OCI-LY3 (cell line): ENCODE measurements around the gene CIAO1.

Experiments used
- CTCF ChIP-seq: fragments of 200-600, 300-600 bp; sonication (generic); IDR thresholded peaks from 2 replicates; pipeline ENCODE4 v1.5.1; 2014; ENCODE audit warnings: antibody characterized with exemption, low read length, low read depth
- EZH2phosphoT487 ChIP-seq: fragments of 200-600 bp; shearing (Covaris generic); IDR thresholded peaks from 2 replicates; pipeline ENCODE4 v1.6.1; 2018; ENCODE audit warnings: antibody characterized with exemption, mixed run types, low read depth

GRCh38 chr2:96261328-96262003, 4.6 kb upstream of the CIAO1 start:
- TF ChIP-seq CTCF: no peak
- no peak for TF ChIP-seq EZH2phosphoT487
